Transverse colon (tissue), 4 donors: ENCODE measurements around the gene SHISAL1. TPM values are rescaled to one million over a fixed set of nuclear protein-coding genes. Genes with fewer than 3 reads are reported as not detected.

ENCODE experiments used
- DNase-seq: peaks from one replicate; pipeline ENCODE4 v3.0.0-alpha.2; 2019
- H3K27ac ChIP-seq, 4 donors: fragments of 200-600 bp; sonication (generic); 2 replicates each; pipeline ENCODE4 v1.5.1; 2016 to 2018; ENCODE audit warnings: inconsistent platforms in 4 of 4
- H3K27me3 ChIP-seq: fragments of 200-600 bp; sonication (generic); 2 replicates; pipeline ENCODE4 v1.5.1; 2017; ENCODE audit warnings: inconsistent platforms
- H3K36me3 ChIP-seq, 4 donors: fragments of 200-600 bp; sonication (generic); 2 replicates each; pipeline ENCODE4 v1.5.1; 2017 to 2019; ENCODE audit warnings: inconsistent platforms in 4 of 4
- H3K4me1 ChIP-seq, 4 donors: fragments of 200-600 bp; sonication (generic); 2 replicates each; pipeline ENCODE4 v1.5.1; 2017 to 2020; ENCODE audit warnings: inconsistent platforms in 4 of 4
- H3K4me3 ChIP-seq, 4 donors: fragments of 200-600 bp; sonication (generic); 1 replicate in 1 of 4; 2 replicates in 3 of 4; pipeline versions ENCODE4 v1.5.1 to v1.6.1; 2017 to 2019; ENCODE audit warnings: inconsistent platforms in 4 of 4
- H3K9me3 ChIP-seq, 2 donors: fragments of 200-600 bp; sonication (generic); 2 replicates each; pipeline ENCODE4 v1.5.1; 2017 to 2019; ENCODE audit warnings: inconsistent platforms in 2 of 2
- EP300 ChIP-seq: sonication (generic); formaldehyde crosslinking; IDR thresholded peaks from one replicate; pipeline ENCODE4 v1.6.1; 2017; ENCODE audit warnings: antibody characterized with exemption, low read depth
- POLR2A ChIP-seq: fragments of 450-650 bp; IDR thresholded peaks from one replicate; pipeline ENCODE4 v1.6.1; 2016; ENCODE audit warnings: antibody characterized with exemption, mild to moderate bottlenecking, moderate library complexity
- POLR2AphosphoS5 ChIP-seq, 3 donors: sonication (generic); formaldehyde crosslinking; IDR thresholded peaks; one replicate each; pipeline ENCODE4 v1.6.1; 2016; ENCODE audit warnings: antibody characterized with exemption in 3 of 3
- WGBS, 2 donors: methylation state at CpG; one replicate each; pipeline ENCODE4 v1.1.5; 2018; ENCODE audit warnings: low coverage in 1 of 2; 5-methylcytosine and 5-hydroxymethylcytosine counted together
- in situ Hi-C, 4 donors: fragments of 200-750 bp; cut with MboI; loops; one replicate each; pipeline versions ENCODE4 v1.15.0 to v1.15.1; 2017; ENCODE audit warnings: low sequenced_read_pairs in 3 of 4, low pct_ligation_motif_present in 1 of 4, low pct_unique_long_range_greater_than_20kb in 1 of 4
- intact Hi-C: fragments of 100-400 bp; cut with DNase I; formaldehyde crosslinking; loops from one replicate; pipeline ENCODE4 v1.15.1; 2023; ENCODE audit warnings: low total_unique reads
- total RNA-seq, 4 donors: library from RNA; depleted of rRNA; stranded (reverse); fragments of >200 nt; gene quantifications; one replicate each; pipeline ENCODE4 v1.1.0, GENCODE V29; 2016
- TF ChIP-seq, protein P1 (sequence below), 5 experiments: fragments of 200-600 bp in 3 of 5; fragments of 450-650 bp in 2 of 5; sonication (generic) in 3 of 5; IDR thresholded peaks; 1 replicate in 2 of 5; 2 replicates in 3 of 5; pipeline ENCODE4 v1.5.1; 2016 to 2017; ENCODE audit warnings: antibody characterized with exemption in 5 of 5, inconsistent platforms in 3 of 5, mild to moderate bottlenecking in 2 of 5, moderate library complexity in 1 of 5

SHISAL1 gene
- total RNA-seq, 4 donors from 2014 or later: 1.9 to 4.6 (median 3.2) TPM

DNA sequence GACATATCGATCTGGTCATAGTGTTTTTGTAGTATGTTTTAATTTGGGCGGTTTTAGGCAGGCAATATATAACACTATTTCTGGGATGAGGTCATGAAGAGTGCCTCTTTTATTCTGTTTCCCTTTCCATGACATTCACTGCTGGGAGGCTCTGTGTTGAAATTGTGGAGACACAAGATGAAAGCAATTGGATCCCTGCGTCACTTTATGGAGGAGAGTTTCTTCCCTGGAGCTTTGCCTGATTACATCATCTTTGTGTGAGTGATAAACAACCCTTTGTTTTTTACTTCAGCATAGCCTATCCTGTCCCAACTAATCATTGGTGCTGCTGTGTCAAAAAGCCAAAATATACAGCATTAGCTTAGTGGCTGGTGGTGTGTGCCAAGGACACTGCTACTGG, 83.4 kb downstream of the SHISAL1 start:
- intact Hi-C loops: no loop called here
- Histone ChIP-seq H3K4me3 (no peak overlapping the region), H3K27me3 (no peaks in the 10 kb centered on the region), H3K4me1 (no peaks in the 10 kb centered on the region), H3K27ac (no peak overlapping the region), H3K9me3 (peaks cover 0 to 4% of the 10 kb centered on the region in 2 donors), H3K36me3 (no peaks in the 10 kb centered on the region)
- WGBS, 2 donors: 85% methylated on average over 3 of the region's 3 CpGs
- TF ChIP-seq EP300: no peak
- no peak for TF ChIP-seq POLR2A
- TF ChIP-seq POLR2AphosphoS5 (IDR thresholded peaks at IDR 0.05): no peak
- TF ChIP-seq, protein P1, sequence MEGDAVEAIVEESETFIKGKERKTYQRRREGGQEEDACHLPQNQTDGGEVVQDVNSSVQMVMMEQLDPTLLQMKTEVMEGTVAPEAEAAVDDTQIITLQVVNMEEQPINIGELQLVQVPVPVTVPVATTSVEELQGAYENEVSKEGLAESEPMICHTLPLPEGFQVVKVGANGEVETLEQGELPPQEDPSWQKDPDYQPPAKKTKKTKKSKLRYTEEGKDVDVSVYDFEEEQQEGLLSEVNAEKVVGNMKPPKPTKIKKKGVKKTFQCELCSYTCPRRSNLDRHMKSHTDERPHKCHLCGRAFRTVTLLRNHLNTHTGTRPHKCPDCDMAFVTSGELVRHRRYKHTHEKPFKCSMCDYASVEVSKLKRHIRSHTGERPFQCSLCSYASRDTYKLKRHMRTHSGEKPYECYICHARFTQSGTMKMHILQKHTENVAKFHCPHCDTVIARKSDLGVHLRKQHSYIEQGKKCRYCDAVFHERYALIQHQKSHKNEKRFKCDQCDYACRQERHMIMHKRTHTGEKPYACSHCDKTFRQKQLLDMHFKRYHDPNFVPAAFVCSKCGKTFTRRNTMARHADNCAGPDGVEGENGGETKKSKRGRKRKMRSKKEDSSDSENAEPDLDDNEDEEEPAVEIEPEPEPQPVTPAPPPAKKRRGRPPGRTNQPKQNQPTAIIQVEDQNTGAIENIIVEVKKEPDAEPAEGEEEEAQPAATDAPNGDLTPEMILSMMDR (IDR thresholded peaks at IDR 0.05): no peak
- in situ Hi-C loops: no loop called here
- no peak for DNase-seq

DNA sequence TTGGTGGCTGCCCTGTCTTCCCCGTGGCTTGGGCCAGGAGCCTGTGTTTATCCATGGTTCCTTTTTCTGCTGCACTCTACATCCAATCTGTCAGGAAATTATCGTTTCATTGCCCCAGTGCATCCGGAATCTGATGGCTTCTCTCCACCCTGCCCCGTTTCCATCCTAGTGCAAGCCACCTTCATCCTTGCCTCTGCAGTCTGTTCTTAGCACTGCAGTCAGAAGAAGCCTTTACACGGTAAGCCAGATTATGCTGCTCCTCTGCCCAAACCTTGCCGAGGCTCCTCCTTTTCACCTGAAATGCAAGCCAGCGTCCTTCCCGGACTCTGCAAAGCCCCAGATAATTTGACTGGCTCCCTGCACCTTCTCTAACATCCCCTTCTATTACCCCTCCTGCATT, 86.9 kb downstream of the SHISAL1 start:
- in situ Hi-C loops: no loop called here
- Histone ChIP-seq H3K36me3 (no peaks in the 10 kb centered on the region), H3K27ac (no peak overlapping the region), H3K9me3 (peaks cover 0 to 4% of the 10 kb centered on the region in 2 donors), H3K27me3 (no peaks in the 10 kb centered on the region), H3K4me3 (no peak overlapping the region), H3K4me1 (no peaks in the 10 kb centered on the region)
- TF ChIP-seq POLR2AphosphoS5 (IDR thresholded peaks at IDR 0.05) (no peak), EP300 (no peak), POLR2A (no peak)
- TF ChIP-seq, protein P1 (IDR thresholded peaks at IDR 0.05): no peak
- no peak for DNase-seq
- whole genome bisulfite sequencing, 2 donors: 68% methylated on average over 8 of the region's 8 CpGs
- intact Hi-C loops: no loop called here

DNA sequence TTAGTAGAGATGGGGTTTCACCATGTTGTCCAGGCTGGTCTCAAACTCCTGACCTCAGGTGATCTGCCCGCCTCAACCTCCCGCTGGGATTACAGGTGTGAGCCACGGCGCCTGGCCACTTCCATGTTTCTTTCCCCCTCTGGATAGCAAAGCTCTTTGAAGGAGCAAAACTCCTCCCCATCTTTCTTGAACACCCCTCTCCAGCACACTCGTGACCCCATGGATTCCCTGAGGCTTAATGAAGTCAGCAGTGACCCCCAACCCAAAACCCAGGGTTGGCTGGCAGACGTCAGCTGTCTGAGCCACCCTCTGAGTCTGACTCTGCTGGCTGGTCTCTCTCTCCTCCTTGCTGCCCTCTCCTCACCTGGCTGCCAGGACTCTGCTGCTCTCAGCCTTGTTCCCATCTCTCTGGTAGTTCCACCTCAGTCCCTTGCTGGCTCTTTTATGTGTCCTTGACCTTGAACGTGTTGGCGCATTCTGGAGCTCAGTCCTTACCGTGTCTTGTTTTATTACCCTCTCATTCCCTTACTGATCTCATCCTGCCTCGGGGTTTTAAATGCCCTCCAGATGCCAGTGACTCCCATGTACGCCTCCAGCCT, 87.6 kb downstream of the SHISAL1 start:
- in situ Hi-C loops: no loop called here
- no peak for DNase-seq
- TF ChIP-seq POLR2AphosphoS5 (IDR thresholded peaks at IDR 0.05): no peak
- TF ChIP-seq EP300: no peak
- TF ChIP-seq, protein P1 (IDR thresholded peaks at IDR 0.05): no peak
- no peak for TF ChIP-seq POLR2A
- 57 to 60% methylated on average over 6 to 10 of the region's 11 CpGs for WGBS, 2 donors
- intact Hi-C loops: no loop called here
- H3K4me3 ChIP-seq: no peak overlapping the region
- no peak overlapping the region for H3K27ac ChIP-seq
- H3K9me3 ChIP-seq: peaks cover 0 to 4% of the 10 kb centered on the region in 2 donors
- H3K27me3 ChIP-seq: no peaks in the 10 kb centered on the region
- no peaks in the 10 kb centered on the region for H3K36me3 ChIP-seq
- H3K4me1 ChIP-seq: no peaks in the 10 kb centered on the region

DNA sequence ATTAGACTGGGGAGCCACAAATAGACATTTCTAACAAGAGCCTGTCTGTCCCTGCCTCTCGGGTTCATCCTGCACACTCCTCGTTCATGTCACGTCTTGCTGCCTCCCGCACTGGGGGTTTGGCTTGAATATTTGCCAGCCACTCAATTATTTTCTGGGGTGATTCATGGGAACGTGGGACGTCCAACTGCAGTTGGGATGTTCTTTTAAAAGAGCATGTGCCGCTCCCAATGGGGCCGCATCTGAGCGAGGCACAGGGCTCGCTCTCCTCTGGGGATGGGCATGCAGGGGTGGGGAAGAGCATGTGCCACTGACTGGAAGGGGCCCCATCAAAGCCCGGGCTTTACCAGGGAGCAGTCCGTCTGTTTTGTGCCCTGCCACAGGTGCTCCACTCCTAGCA, 88.6 kb downstream of the SHISAL1 start:
- H3K4me1 ChIP-seq: no peaks in the 10 kb centered on the region
- H3K4me3 ChIP-seq: no peak overlapping the region
- no peaks in the 10 kb centered on the region for H3K36me3 ChIP-seq
- TF ChIP-seq, protein P1 (IDR thresholded peaks at IDR 0.05): no peak
- TF ChIP-seq POLR2A (no peak), EP300 (no peak), POLR2AphosphoS5 (IDR thresholded peaks at IDR 0.05) (no peak)
- intact Hi-C loops: no loop called here
- no peak overlapping the region for H3K27ac ChIP-seq
- WGBS, 2 donors: 56 to 59% methylated on average over 6 to 12 of the region's 12 CpGs
- H3K9me3 ChIP-seq: peaks cover 0 to 4% of the 10 kb centered on the region in 2 donors
- no peaks in the 10 kb centered on the region for H3K27me3 ChIP-seq
- in situ Hi-C loops: no loop called here
- no peak for DNase-seq
